Measurements from ENCODE around the gene SEC24D. TPM values are rescaled to one million over a fixed set of nuclear protein-coding genes. Genes with fewer than 3 reads are reported as not detected.
A peak's percentile ranks its signal among the peaks of the same experiment; 100 is the strongest.

Gene SEC24D
- total RNA-seq, 1 experiment from 2014 or later: 61.5 TPM

DNA sequence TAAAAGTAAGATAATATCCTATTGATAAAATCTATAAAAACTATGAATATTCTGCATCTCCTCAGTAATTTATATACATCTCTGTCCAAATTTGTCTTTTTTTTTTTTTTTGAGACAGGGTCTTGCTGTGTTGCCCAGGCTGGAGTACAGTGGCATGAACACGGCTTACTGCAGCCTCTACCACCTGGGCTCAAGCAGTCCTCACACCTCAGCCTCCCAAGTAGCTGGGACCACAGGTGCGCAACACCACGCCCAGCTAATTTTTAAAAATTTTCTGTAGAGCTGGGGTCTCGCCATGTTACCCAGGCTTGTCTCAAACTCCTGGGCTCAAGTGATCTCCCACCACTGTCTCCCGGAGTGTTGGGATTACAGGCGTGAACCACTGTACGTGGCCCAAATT is 12.3 kb upstream of the SEC24D start:
- no peak overlapping the region for H3K9ac ChIP-seq (ENCODE audit: extremely low read depth, insufficient read length, low read length)
- H2BK20ac ChIP-seq (ENCODE audit: low read depth, low read length, poor library complexity, severe bottlenecking): no peak overlapping the region
- H4K5ac ChIP-seq (ENCODE audit: insufficient read length, low read depth, low read length): no peak overlapping the region
- H3K23ac ChIP-seq (ENCODE audit: insufficient read length, low read depth, low read length): no peak overlapping the region
- peak overlapping the region; percentile 87 for H2BK12ac ChIP-seq (ENCODE audit: insufficient read length, low read depth, low read length)
- TF ChIP-seq, protein P1, sequence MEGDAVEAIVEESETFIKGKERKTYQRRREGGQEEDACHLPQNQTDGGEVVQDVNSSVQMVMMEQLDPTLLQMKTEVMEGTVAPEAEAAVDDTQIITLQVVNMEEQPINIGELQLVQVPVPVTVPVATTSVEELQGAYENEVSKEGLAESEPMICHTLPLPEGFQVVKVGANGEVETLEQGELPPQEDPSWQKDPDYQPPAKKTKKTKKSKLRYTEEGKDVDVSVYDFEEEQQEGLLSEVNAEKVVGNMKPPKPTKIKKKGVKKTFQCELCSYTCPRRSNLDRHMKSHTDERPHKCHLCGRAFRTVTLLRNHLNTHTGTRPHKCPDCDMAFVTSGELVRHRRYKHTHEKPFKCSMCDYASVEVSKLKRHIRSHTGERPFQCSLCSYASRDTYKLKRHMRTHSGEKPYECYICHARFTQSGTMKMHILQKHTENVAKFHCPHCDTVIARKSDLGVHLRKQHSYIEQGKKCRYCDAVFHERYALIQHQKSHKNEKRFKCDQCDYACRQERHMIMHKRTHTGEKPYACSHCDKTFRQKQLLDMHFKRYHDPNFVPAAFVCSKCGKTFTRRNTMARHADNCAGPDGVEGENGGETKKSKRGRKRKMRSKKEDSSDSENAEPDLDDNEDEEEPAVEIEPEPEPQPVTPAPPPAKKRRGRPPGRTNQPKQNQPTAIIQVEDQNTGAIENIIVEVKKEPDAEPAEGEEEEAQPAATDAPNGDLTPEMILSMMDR (conservative IDR thresholded peaks at IDR 0.05): no peak
- H4K8ac ChIP-seq (replicated peaks; ENCODE audit: insufficient read length, low read depth, low read length): no peak overlapping the region
- H3K27me3 Mint-ChIP-seq (ENCODE audit: low read depth): no peaks in the 10 kb centered on the region
- H4K91ac ChIP-seq (ENCODE audit: insufficient read length, low read depth, low read length): no peak overlapping the region
- H2BK5ac ChIP-seq (ENCODE audit: insufficient read length, low read length): no peak overlapping the region
- no peak for DNase-seq
- peaks cover 50 to 54% of the 10 kb centered on the region in 2 experiments for H3K4me1 Mint-ChIP-seq
- H3K4me2 ChIP-seq (ENCODE audit: insufficient read depth, insufficient read length, low read length): no peak overlapping the region
- H3T11ph ChIP-seq (ENCODE audit: low read length): no peak overlapping the region
- H3K4ac ChIP-seq (ENCODE audit: low read depth, low read length): no peak overlapping the region
- H3K27me3 ChIP-seq (ENCODE audit: insufficient read depth, low read length): no peaks in the 10 kb centered on the region
- peaks cover 6% of the 10 kb centered on the region; the same call in 1 of the 2 replicates for H3K4me1 ChIP-seq (ENCODE audit: insufficient read depth, low read length)
- WGBS (ENCODE audit: extremely low coverage, insufficient read length, low lambda C conversion rate): no CpG with 5 or more reads among the region's 7 CpGs
- H3K14ac ChIP-seq (ENCODE audit: insufficient read depth, low read length): no peak overlapping the region
- no peak overlapping the region for H3K56ac ChIP-seq (ENCODE audit: insufficient read length, low read depth, low read length)
- H3K27ac Mint-ChIP-seq: peak overlapping the region in 2 of 3 experiments; percentile 66 to 75; a peak in 2 of 7 replicates
- H2BK120ac ChIP-seq (ENCODE audit: low read depth, low read length, poor library complexity, severe bottlenecking): no peak overlapping the region
- no peaks in the 10 kb centered on the region for H3K79me2 ChIP-seq (ENCODE audit: insufficient read depth, low read length)
- H3K36me3 Mint-ChIP-seq (ENCODE audit: insufficient read depth in 1 of 3, low read depth in 3 of 3): no peaks in the 10 kb centered on the region; a peak in 2 of 7 replicates
- H3K27ac ChIP-seq (ENCODE audit: insufficient read length, low read depth, low read length): peak overlapping the region; percentile 78
- no peaks in the 10 kb centered on the region for H3K9me3 Mint-ChIP-seq
- no peak overlapping the region for H2AFZ ChIP-seq (ENCODE audit: low read length)
- no peak overlapping the region for H3K4me3 Mint-ChIP-seq
- no peaks in the 10 kb centered on the region for H3K9me3 ChIP-seq (ENCODE audit: control insufficient read depth, low read depth, low read length)
- H3K18ac ChIP-seq (ENCODE audit: insufficient read length, low read depth, low read length): no peak overlapping the region
- H3K23me2 ChIP-seq (ENCODE audit: insufficient read length, low read depth, low read length, poor library complexity, severe bottlenecking): peaks cover 3% of the 10 kb centered on the region
- no peak overlapping the region for H2AK5ac ChIP-seq (ENCODE audit: insufficient read length, low read length)
- H4K20me1 ChIP-seq (ENCODE audit: control insufficient read depth, insufficient read depth, insufficient read length): no peaks in the 10 kb centered on the region
- no peak overlapping the region for H2BK15ac ChIP-seq (ENCODE audit: low read depth, low read length)
- no peaks in the 10 kb centered on the region for H3K79me1 ChIP-seq (ENCODE audit: insufficient read depth, low read depth, low read length, poor library complexity, severe bottlenecking)
